NCI-H748 treated with DMSO at 0.1 percent for 48 hours (cell line): ENCODE data around the gene LTF.
"Not testable (repeated sequence)": the region's sequence is repeated elsewhere in the genome, so short reads cannot be mapped to it uniquely, and the experiment has no call there.

Experiments used
- DNase-seq: peaks from one replicate; lab custom pipeline; 2025; lab: John Stamatoyannopoulos, UW

The LTF gene

DNA sequence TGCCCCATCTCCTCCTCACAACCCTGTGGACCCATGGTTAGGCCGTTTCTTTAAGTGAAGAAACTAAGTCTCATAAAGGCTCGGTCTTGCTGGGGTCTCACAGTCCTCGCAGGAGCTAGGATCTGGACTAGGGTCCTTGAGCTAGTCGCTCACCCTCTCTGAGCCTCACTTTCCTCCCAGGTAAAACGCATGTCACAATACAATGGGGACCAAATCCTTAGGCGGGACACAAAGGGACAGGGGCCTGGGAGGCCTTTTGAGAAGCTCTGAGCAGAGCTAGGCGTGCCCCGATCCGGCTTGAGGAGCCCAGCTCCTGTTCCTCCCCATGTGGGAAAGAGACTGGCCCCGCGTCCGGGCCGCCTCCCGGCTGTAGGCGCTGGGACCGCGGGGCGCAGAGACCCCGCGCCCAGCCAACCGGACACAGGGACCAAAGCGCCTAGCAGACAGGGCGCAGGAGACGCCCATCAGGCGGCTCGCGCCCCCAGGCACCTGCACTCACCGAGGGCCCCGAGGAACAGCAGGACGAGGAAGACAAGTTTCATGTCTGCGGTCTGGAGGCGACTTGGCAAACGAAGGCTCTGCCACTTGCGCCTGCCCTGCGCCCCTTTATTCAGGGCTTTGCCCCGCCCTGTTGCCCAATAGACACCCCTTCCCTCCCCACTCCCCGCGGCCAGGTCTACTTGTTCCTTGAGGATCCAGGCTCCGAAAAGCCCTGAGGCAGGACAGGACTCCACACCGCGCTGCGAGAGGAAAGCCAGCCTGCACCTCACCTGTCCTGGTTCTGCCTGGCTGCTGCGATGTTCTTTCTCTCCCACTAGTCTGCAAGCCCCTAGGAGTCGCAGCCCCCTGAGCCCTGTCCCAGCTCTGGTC is at the start of gene LTF:
LTF (minus strand) TSS at position 580 of the 870 bp plus-strand sequence; CDS start at position 542, 38 bp downstream.
- DNase-seq = no peak

DNA sequence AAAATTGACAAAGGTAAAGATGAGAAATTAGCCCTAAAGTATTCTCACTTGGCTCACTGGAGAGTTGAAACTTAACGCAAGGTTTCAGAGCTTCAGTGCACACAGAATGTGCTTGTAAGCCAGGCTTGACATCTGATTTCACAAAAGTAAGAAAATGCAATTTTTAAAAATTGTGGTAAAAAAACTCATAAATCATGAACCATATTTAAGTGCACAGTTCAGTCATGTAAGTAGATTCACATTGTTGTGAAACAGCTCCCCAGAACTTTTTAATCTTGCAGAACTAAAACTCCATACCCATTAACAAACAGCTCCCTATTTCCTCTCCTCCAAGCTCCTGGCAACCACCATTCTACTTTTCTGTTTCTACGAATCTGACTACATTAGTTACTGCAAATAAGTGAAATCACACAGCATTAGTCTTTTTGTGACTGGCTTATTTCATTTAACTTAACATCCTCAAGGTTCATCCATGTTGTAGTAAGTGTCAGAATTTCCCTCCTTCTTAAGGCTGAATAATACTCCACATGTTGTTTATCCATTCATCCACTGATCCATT is 47.6 kb upstream of the LTF start:
- DNase-seq = no peak

DNA sequence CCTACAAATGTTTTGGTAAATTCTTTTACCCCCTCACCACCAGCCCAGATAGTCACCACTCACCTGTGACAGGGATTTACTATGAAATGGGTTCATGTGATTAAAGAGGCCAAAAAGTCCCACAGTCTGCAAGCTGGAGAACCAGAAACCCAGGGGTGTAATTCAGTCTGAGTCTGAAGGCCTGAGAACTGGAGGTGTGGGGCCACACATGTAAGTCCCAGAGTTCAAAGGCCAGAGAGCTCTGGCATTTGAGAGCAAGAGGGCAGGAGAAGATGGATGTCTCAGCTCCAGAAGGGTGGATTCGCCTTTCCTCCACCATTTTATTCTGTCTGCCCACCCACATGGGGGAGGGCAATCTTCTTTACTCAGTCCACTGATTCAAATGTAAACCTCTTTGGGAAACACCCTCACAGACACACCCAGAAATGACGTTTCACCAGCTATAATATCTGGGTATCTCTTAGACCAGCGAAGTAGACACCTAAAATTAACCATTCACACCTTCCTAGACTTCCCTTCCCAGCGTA is 45.0 kb upstream of the LTF start:
- no peak for DNase-seq

DNA sequence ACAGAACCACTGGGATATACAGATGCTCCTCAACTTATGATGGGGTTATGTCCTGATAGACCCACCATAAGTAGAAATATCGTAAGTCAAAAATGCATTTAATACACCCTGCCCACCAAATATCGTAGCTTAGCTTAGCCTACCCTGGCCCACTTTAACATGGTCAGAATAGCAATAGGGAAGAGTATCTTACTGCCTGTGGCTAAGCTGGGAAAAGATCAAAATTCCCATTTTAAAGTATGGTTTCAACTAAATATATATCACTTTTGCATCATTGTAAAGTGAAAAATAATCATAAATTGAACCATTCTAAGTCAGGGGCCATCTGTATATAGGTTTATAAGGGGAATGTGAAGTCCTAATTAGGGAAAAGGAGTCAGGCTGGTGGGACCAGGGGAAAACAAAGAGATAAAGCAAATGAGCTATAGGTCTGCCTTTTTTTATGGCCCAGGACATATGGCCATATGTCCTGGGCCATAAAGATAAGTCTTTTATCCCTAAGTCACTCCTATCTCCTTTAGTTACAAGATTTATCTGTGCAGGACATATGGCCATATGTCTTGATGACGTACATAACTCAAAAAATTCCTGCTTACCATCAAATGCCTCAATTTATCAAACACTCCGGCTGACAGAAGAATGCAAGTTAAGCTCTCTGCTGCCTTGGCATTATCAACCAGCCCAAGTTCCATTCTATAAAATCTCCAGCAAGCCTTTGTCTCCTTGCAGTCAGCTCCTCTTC is 44.3 kb upstream of the LTF start:
- DNase-seq = no peak

DNA sequence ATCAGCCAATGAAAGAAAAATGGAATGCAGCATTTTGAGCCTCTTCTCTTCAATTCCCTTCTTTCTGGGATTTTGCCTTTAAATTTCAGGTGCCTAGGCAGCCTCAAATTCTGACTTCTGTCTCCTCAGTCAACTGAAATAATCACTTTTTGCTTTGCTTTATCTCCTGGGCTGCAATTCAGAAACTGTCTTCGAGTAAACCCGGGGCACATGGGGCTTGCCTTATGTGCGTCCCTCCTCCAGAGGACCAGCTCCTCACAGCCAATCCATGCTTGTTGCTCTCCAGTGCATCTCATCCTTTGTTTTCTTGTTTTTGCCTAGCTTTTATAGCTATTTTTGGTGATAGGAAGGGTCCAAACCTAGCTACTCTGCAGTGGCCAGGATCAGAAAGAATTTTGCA is 41.8 kb upstream of the LTF start:
- DNase-seq = no peak

DNA sequence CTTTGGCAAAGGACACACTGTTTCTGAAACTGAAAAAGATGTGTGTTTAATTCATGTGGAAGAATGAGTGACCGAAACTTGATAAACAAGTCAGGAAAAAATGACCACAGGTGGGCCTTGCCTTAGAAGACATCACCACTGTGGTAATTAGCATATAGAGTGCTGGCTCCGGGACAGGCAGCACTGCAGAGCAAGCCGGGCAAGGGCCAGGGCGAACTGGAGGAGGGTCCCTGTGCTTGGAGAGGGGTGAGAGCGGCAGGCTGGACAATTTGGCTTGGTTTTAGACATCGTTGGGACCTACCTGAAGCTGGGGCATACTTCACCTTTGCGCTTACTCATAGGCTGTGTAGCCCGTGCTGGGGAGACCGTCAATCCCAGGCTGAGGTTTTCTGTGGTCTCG is 41.2 kb upstream of the LTF start:
- DNase-seq = no peak

DNA sequence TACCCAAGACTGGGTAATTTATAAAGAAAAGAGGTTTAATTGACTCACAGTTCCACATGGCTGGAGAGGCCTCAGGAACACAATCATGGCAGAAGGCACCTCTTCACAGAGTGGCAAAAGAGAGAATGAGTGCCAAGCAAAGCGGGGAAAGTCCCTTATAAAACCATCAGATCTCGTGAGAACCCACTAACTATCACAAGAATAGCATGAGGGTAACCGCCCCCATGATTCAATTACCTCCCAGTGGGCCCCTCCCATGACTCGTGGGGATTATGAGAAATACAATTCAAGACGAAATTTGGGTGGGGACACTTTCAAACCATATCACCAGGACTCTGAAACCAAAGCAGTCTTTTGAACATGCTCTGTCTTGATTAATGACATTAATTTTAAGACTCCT is 40.1 kb upstream of the LTF start:
- DNase-seq = no peak

DNA sequence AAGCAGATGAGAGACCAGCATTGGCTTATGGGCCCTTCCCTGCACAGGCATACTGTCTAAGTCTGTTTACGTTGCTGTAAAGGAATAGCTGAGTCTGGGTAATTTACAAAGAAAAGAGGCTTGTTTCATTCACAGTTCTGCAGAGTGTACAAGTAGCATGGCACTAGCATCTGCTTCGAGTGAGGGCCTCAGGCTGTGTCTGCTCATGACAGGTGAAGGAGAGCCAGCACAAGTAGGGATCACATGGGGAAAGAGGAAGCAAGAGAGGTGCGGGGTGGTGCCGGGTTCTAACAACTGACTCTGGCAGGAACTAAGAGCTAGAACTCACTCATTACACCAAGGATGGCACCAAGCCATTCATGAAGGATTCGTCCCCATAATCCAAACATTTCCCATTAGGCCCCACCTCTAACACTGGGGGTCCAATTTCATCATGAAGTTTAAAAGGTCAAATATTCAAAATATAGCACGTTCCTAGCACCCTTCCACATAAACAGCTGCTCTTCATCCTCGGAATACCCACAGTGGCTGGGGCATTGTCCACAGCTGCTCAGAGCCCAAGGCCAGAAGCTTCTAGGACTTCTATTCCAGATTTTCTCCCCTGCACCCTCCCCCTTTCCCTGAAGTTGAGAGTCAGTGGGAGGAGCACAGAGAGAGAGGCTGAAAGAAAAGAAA is 38.6 kb upstream of the LTF start:
- no peak for DNase-seq

DNA sequence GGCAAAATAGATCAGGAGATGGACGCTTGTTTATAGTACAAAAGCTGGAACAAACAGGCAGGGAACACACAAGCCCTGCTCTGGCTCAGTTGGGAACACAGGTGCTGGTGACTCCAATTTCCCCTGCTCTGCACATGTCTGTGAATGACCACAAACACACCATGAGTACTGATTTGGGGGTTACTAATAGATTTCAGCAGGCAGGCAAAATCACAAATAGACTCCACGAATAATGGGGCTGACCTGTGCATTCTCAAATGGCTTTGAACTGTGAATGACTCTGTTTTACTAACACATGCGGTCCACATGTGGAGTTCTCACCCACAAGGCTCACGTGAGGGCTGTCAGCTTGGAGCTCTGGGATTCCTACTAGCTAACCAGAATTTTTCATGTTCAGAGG is 37.0 kb upstream of the LTF start:
- no peak for DNase-seq

DNA sequence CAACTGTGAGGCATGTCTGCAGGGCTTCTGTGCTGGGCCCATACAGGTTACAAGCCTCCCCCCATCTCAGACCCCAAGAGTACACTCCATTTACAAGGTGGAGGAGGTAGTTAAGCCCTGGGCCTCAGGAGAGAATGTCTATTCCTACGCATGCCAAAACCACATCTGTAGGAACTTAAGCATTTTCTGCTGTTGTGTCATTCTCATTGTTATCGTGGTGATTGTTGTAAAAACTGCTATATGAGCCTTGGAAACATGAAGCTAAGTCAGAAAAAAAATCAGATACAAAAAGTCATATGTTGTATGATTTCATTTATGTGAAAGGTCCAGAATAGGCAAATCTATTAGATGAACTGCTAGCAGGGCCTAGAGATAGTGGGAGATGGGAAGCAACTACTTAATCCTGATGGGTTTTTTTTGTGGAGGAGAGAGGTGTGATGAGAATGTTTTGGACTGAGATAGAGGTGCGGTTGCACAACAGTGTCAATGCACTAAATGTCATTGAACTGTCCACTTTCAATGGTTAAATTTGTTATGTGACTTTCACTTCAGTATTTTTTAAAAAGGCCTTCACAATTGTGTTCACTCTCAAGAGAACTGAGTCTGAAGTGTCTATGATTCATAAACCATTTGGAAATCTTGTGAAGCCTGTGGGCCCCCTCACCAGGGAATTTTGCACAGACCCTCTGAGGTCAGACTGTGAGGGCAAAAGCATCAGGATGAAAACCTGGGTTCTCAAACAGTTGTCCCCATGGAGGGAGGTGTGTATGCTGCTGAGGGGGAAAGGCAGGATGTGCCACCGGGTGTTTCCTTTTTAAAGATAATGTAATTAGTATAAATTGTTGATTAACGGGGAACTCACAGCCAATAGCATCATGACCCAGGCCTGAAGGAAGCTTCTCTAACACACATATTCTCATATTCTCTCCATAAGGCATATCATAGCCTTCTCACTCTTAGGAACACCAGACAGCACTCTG is 36.2 kb upstream of the LTF start:
- DNase-seq = no peak

DNA sequence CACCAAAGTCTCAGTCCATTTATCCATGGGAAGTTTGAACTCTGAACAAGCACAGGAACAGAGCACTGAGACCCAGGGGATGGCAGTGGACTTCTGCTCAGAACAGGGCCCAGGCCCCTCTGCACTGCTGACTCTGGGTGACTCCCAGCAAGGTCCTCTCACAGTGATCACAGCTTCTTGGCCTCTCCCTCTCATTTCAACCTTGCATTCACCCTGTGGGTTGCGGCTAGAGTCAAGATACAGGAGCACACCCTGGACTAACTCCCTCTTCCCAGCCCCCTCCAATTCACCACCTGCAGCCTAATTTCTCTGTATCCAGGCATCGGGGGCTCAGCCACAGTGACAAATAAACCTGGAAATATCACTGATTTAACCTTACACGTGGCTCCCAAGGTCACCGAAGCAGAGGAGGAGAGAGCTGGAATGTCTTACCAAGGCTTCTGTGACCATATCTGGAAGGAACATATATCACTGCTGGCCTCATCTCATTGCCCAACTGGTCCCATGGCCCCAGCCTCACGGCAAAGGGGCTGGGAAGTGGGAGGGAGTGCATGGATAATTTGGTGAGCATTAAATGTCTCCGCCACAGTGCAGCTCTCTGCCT is 34.3 kb upstream of the LTF start:
- DNase-seq = no peak

DNA sequence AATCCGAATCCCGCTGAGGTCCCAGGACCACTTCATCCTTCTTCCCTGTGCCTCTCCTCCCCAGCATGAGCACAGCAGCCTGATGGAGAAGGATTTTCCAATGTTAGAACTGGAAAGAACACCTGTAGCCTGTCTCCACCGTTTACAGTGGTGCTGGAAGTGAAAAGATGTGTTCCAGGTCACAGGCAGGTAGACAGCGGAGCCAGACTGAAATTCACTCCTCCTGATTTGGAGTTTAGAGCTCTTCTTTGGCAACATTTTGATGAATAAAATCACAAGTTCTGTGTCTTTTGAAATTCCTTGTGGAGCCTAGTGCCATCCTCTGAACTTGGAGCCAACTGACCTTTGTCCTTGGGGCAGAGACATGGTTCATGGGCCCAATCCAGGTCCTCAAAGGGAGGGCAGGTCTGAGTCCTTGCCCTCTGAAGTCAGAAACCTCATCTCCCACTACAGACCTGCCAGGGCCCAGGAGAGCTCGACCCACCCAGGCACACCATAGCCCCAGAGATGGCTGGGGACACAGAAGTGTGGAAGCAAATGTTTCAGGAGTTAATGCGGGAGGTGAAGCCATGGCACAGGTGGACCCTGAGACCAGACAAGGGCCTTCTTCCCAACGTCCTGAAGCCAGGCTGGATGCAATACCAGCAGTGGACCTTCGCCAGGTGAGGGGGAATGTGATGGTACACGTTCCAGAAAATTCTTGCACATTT is 33.0 kb upstream of the LTF start, which contains the start of gene RTP3:
RTP3 (plus strand) TSS at position 421 of the 710 bp plus-strand sequence; CDS start at position 508, 87 bp downstream.
- DNase-seq = no peak

DNA sequence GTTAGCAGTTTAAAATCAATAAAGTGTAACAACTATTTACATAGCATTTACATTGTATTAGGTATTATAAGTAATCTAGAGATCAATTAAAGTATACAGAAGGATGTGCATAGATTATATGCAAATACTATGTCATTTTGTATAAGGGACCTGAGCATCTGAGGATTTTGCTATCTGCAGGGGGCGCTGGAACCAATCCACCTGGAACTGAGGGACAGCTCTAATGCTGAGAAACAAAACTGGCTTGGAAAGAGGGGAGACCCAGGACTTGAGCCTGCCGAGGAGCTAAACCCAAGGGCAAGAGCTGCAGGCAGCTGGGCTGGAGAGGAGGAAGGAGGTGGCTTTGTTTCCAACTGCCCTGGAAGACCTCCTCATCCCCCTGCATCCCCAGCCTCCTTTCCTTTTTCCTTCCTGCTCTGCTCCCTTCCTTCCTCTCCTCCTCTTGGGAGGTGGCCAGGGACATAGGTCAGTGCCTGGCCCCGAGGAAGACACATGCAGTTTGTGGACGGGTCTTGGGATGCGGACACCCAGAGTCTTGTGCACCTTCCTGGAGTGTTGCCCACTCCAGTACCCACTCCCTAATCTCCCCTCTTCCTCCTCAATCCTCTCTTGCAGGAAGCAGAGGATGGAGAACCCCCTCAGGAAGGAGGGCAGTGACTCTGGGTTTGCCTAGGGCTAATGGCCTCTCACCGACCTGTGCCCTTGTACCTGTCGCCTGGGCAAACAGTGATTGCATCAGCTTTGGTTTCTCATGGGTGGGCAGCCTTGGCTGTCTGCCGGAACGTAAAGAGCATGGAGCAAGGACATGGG is 32.2 kb upstream of the LTF start:
- no peak for DNase-seq

DNA sequence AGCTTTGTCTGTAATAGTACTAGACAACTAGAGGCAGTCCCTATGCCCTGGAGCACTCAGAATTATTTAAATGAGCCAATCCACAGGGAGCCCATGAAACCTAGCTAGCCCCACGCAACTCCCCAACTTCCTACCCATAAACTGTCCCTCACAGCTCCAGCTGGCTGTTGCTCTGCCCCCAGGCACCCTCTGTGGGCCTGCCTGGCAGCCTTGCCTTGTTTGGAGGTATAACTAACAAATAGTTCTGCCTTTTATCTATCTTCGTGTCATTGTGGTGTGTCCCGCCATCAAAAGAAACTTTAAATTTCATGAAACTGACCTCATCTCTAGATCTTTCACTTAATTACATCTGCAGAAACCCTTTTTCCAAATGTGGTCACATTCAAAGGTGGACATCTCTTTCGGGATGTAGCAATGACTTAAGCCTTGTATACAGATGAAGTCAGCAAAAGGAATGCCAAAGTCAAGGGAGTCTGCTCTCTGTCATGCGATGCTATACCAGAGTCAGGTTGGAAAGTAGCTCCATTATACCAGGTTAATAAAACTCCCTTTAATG is 31.3 kb upstream of the LTF start:
- no peak for DNase-seq

DNA sequence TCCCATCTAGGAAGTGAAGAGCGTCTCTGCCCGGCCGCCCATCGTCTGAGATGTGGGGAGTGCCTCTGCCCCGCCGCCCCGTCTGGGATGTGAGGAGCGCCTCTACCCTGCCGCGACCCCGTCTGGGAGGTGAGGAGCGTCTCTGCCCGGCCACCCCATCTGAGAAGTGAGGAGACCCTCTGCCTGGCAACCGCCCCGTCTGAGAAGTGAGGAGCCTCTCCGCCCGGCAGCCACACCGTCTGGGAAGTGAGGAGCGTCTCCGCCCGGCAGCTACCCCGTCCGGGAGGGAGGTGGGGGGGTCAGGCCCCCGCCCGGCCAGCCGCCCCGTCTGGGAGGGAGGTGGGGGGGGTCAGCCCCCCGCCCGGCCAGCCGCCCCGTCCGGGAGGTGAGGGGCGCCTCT is 29.8 kb upstream of the LTF start:
- not testable (repeated sequence) for DNase-seq

DNA sequence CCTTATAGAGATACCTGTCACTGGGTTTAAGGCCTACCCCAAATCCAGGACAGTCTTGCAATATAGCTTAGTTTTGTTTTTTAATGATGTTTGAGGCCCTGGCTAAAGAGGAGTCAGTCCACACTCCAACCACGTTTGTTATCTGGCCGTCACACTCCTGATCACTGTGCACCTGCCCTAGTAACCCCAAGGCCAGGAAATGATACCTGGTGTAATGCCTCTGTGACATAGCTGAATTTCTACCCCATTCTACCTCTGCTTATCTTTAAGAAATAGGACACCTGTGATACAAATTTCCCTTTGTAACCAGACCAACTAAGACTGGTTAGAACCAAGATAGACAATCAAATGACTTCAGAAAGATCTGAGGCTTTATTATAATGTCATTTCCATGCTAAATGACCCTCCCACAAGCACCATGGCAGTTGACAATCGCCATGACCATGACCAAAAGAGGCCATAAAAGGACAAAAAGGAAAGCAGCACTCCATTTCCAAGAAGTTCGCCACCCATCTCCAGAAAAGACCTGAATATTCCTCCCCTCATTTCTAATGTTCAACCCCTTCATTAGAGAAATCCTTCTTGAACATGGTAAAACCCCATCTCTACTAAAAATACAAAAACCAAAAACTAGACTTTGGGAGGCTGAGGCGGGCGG is 28.3 kb upstream of the LTF start:
- no peak for DNase-seq

DNA sequence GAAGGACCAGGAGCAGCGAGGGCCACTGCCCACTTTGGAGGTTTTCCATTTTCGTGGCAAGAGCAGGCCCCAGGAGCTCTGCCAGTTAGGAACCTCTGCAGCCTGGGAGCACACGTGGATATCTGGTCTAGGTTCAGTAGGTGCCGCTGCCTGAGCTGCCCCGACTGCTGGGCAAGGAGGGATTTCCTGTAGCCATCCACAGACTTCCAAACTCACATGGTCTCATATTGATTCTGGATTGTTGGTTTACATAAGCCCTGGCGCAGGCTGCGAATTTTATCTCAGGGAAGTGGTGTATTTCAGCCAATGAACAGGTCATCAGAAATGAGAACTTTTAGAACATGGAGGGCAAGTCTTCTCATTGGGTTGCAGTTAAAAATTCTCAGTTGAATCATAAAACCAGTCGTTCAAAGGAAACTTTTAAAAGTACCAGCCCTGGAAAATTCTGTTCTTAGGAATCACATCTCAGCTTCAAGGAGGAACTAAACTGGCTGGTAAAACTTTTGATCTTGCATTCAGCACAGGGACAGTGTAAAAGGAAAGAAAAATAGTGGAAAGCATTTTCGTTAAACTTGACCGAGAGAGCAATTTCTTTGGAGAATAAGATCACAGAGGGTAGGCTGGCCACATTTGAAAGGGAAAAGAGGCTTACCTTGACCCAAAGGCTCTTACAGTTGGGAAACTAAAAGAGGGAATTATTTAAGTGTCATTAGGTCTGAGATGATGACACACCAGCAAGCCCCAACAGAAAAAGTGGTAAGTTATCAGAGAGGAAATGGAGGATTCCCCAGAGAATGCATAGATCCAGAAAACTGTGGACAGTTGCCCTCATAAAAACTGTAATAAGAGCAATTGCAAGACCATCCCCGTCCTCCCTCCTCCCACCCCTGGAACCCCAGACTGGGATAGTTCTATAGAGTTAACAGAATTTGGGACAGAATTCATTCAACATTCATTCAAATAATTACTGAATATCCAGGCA is 26.7 kb upstream of the LTF start:
- no peak for DNase-seq
